ENCODE results near the gene FAM110D.

- TF ChIP-seq CTCF (IDR thresholded peaks at IDR 0.05) (no peak), EZH2 (IDR thresholded peaks at IDR 0.05; ENCODE audit: borderline replicate concordance, insufficient read depth, low read depth, low read length, poor library complexity, severe bottlenecking) (no peak)
These were observed 47.9 kb upstream of the FAM110D start for GRCh38 chr1:26110731-26111529.

Measured in B cell (primary cell).